ENCODE results near the gene APOA5. TPM values are rescaled to one million over a fixed set of nuclear protein-coding genes. Genes with fewer than 3 reads are reported as not detected.
A peak's percentile ranks its signal among the peaks of the same experiment; 100 is the strongest.

Gene APOA5
- total and polyA plus RNA-seq, 2 of the 13 experiments (the other 11 are each of a cell fraction or from before 2014, with no cell fraction given): 44.0 to 49.1 TPM

DNA sequence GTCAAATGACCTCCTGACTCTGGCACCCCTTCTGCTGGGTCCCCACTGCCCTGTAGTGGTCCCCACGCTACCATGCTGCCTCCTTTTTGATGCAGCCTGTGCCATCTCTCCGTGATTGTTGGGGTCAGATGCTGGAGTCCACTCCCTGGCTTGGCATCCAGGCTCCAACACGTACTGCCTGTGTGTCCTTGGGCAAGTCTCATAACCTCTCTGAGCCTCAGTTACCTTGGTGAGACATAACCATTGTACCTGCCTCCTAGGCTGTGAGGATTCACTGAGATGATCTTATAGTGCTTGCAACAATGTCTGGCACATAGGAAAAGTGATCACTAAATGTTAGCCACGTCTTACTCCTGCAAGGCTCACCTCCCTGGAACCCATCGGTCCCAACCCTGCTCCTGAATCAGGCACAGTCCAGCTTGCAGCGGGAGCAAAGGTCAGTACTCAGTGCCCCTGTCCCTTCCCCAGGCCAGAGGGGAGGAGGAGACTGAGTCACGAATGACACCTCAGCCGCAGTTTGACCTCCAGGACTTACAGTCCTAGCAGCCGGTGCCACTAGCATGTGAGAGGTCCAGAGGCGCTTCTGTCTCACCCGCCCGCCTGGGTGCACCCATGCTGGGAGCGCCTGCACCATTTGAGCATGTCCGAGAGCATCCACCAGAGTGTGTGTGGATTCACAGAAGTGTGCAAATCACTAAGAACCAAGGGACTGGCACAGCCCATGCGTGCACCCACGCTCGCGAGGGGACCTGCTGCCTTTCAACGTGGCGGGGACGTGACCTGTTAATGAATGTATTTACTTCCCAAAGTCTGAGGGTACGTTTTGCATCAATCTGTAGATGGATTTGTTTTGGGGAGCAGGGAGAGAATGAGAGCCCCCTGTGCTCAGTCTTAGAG is 34.4 kb upstream of the APOA5 start (continued):
- TF ChIP-seq, protein P1, sequence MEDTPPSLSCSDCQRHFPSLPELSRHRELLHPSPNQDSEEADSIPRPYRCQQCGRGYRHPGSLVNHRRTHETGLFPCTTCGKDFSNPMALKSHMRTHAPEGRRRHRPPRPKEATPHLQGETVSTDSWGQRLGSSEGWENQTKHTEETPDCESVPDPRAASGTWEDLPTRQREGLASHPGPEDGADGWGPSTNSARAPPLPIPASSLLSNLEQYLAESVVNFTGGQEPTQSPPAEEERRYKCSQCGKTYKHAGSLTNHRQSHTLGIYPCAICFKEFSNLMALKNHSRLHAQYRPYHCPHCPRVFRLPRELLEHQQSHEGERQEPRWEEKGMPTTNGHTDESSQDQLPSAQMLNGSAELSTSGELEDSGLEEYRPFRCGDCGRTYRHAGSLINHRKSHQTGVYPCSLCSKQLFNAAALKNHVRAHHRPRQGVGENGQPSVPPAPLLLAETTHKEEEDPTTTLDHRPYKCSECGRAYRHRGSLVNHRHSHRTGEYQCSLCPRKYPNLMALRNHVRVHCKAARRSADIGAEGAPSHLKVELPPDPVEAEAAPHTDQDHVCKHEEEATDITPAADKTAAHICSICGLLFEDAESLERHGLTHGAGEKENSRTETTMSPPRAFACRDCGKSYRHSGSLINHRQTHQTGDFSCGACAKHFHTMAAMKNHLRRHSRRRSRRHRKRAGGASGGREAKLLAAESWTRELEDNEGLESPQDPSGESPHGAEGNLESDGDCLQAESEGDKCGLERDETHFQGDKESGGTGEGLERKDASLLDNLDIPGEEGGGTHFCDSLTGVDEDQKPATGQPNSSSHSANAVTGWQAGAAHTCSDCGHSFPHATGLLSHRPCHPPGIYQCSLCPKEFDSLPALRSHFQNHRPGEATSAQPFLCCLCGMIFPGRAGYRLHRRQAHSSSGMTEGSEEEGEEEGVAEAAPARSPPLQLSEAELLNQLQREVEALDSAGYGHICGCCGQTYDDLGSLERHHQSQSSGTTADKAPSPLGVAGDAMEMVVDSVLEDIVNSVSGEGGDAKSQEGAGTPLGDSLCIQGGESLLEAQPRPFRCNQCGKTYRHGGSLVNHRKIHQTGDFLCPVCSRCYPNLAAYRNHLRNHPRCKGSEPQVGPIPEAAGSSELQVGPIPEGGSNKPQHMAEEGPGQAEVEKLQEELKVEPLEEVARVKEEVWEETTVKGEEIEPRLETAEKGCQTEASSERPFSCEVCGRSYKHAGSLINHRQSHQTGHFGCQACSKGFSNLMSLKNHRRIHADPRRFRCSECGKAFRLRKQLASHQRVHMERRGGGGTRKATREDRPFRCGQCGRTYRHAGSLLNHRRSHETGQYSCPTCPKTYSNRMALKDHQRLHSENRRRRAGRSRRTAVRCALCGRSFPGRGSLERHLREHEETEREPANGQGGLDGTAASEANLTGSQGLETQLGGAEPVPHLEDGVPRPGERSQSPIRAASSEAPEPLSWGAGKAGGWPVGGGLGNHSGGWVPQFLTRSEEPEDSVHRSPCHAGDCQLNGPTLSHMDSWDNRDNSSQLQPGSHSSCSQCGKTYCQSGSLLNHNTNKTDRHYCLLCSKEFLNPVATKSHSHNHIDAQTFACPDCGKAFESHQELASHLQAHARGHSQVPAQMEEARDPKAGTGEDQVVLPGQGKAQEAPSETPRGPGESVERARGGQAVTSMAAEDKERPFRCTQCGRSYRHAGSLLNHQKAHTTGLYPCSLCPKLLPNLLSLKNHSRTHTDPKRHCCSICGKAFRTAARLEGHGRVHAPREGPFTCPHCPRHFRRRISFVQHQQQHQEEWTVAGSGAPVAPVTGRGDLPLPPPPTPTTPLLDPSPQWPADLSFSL (CRISPR knock-in tag; IDR thresholded peaks at IDR 0.05): no peak
- TF ChIP-seq HOXA3 (CRISPR knock-in tag; IDR thresholded peaks at IDR 0.05): no peak
- no peak for TF ChIP-seq ZNF124 (CRISPR knock-in tag; IDR thresholded peaks at IDR 0.05)
- no peak for TF ChIP-seq GABPA (IDR thresholded peaks at IDR 0.05; ENCODE audit: low read depth, low read length)
- no peak for TF ChIP-seq GABPA (CRISPR knock-in tag; IDR thresholded peaks at IDR 0.05; ENCODE audit: low read depth)
- TF ChIP-seq LCORL (IDR thresholded peaks at IDR 0.05): no peak
- TF ChIP-seq LCORL (CRISPR knock-in tag; IDR thresholded peaks at IDR 0.05): no peak
- TF ChIP-seq, protein P2, sequence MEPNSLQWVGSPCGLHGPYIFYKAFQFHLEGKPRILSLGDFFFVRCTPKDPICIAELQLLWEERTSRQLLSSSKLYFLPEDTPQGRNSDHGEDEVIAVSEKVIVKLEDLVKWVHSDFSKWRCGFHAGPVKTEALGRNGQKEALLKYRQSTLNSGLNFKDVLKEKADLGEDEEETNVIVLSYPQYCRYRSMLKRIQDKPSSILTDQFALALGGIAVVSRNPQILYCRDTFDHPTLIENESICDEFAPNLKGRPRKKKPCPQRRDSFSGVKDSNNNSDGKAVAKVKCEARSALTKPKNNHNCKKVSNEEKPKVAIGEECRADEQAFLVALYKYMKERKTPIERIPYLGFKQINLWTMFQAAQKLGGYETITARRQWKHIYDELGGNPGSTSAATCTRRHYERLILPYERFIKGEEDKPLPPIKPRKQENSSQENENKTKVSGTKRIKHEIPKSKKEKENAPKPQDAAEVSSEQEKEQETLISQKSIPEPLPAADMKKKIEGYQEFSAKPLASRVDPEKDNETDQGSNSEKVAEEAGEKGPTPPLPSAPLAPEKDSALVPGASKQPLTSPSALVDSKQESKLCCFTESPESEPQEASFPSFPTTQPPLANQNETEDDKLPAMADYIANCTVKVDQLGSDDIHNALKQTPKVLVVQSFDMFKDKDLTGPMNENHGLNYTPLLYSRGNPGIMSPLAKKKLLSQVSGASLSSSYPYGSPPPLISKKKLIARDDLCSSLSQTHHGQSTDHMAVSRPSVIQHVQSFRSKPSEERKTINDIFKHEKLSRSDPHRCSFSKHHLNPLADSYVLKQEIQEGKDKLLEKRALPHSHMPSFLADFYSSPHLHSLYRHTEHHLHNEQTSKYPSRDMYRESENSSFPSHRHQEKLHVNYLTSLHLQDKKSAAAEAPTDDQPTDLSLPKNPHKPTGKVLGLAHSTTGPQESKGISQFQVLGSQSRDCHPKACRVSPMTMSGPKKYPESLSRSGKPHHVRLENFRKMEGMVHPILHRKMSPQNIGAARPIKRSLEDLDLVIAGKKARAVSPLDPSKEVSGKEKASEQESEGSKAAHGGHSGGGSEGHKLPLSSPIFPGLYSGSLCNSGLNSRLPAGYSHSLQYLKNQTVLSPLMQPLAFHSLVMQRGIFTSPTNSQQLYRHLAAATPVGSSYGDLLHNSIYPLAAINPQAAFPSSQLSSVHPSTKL (CRISPR knock-in tag; IDR thresholded peaks at IDR 0.05): peak; percentile 29; the same call in 1 of the 2 replicates
- TF ChIP-seq ZNF543 (CRISPR knock-in tag; IDR thresholded peaks at IDR 0.05): no peak
- no peak; the same call in 1 of the 2 replicates for TF ChIP-seq ZSCAN22 (CRISPR knock-in tag; IDR thresholded peaks at IDR 0.05)
- TF ChIP-seq ZNF136 (CRISPR knock-in tag; IDR thresholded peaks at IDR 0.05; ENCODE audit: low read depth): peak; percentile 54; the same call in 1 of the 2 replicates
- TF ChIP-seq FIP1L1 (IDR thresholded peaks at IDR 0.05; ENCODE audit: borderline replicate concordance, insufficient read depth, low read depth, low read length): no peak
- TF ChIP-seq, protein P3, sequence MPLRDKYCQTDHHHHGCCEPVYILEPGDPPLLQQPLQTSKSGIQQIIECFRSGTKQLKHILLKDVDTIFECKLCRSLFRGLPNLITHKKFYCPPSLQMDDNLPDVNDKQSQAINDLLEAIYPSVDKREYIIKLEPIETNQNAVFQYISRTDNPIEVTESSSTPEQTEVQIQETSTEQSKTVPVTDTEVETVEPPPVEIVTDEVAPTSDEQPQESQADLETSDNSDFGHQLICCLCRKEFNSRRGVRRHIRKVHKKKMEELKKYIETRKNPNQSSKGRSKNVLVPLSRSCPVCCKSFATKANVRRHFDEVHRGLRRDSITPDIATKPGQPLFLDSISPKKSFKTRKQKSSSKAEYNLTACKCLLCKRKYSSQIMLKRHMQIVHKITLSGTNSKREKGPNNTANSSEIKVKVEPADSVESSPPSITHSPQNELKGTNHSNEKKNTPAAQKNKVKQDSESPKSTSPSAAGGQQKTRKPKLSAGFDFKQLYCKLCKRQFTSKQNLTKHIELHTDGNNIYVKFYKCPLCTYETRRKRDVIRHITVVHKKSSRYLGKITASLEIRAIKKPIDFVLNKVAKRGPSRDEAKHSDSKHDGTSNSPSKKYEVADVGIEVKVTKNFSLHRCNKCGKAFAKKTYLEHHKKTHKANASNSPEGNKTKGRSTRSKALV (CRISPR knock-in tag; IDR thresholded peaks at IDR 0.05): no peak
- TF ChIP-seq, protein P4, sequence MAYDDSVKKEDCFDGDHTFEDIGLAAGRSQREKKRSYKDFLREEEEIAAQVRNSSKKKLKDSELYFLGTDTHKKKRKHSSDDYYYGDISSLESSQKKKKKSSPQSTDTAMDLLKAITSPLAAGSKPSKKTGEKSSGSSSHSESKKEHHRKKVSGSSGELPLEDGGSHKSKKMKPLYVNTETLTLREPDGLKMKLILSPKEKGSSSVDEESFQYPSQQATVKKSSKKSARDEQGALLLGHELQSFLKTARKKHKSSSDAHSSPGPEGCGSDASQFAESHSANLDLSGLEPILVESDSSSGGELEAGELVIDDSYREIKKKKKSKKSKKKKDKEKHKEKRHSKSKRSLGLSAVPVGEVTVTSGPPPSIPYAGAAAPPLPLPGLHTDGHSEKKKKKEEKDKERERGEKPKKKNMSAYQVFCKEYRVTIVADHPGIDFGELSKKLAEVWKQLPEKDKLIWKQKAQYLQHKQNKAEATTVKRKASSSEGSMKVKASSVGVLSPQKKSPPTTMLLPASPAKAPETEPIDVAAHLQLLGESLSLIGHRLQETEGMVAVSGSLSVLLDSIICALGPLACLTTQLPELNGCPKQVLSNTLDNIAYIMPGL (CRISPR knock-in tag; IDR thresholded peaks at IDR 0.05; ENCODE audit: borderline replicate concordance in 1 of 2, low read depth in 1 of 2): no peak; a peak in 1 of 4 replicates

All from HepG2 (cell line).